H9 (cell line): ENCODE results near the gene CFH. TPM values are rescaled to one million over a fixed set of nuclear protein-coding genes. Genes with fewer than 3 reads are reported as not detected.

Experiments
- DNase-seq: peaks from one replicate; pipeline ENCODE4 v3.0.0-alpha.2; 2017
- H2AFZ ChIP-seq: one replicate; pipeline ENCODE4 v1.6.1; 2013; ENCODE audit warnings: mild to moderate bottlenecking, low read length, control low read depth, moderate library complexity
- H2AK5ac ChIP-seq: 2 replicates; pipeline ENCODE4 v1.6.1; 2013; ENCODE audit warnings: low read length, control low read depth, mixed read lengths; ENCODE audit not compliant: insufficient read length
- H2BK120ac ChIP-seq: one replicate; pipeline ENCODE4 v1.6.1; 2013; ENCODE audit warnings: low read depth, mild to moderate bottlenecking, low read length, control low read depth, inconsistent platforms; ENCODE audit not compliant: poor library complexity, severe bottlenecking
- H2BK12ac ChIP-seq: 2 replicates; pipeline ENCODE4 v1.6.1; 2013; ENCODE audit warnings: low read length, control low read depth, mixed read lengths, low read depth; ENCODE audit not compliant: insufficient read length
- H2BK15ac ChIP-seq: 2 replicates; pipeline ENCODE4 v1.6.1; 2013; ENCODE audit warnings: low read depth, low read length, control low read depth
- H2BK20ac ChIP-seq: one replicate; pipeline ENCODE4 v1.6.1; 2013; ENCODE audit warnings: low read depth, mild to moderate bottlenecking, low read length, control low read depth, inconsistent platforms; ENCODE audit not compliant: poor library complexity, severe bottlenecking
- H2BK5ac ChIP-seq: 2 replicates; pipeline ENCODE4 v1.6.1; 2013; ENCODE audit warnings: low read length, control low read depth, mixed read lengths; ENCODE audit not compliant: insufficient read length
- H3K14ac ChIP-seq: 2 replicates; pipeline ENCODE4 v1.6.1; 2013; ENCODE audit warnings: low read length, control low read depth; ENCODE audit not compliant: insufficient read depth
- H3K18ac ChIP-seq: 2 replicates; pipeline ENCODE4 v1.6.1; 2013; ENCODE audit warnings: low read depth, mild to moderate bottlenecking, mixed read lengths, low read length, control low read depth; ENCODE audit not compliant: insufficient read length
- H3K23ac ChIP-seq: 2 replicates; pipeline ENCODE4 v1.6.1; 2013; ENCODE audit warnings: low read length, control low read depth, mixed read lengths, low read depth; ENCODE audit not compliant: insufficient read length
- H3K23me2 ChIP-seq: 2 replicates; pipeline ENCODE4 v1.6.1; 2013; ENCODE audit warnings: low read depth, mild to moderate bottlenecking, mixed read lengths, low read length, control low read depth; ENCODE audit not compliant: insufficient read length, poor library complexity, severe bottlenecking
- H3K27ac ChIP-seq: 2 replicates; pipeline ENCODE4 v1.5.1; 2013; ENCODE audit warnings: low read length, control low read depth, mixed read lengths, low read depth; ENCODE audit not compliant: insufficient read length
- H3K27me3 ChIP-seq: 2 replicates; pipeline ENCODE4 v1.6.1; 2013; ENCODE audit warnings: low read length, control low read depth, inconsistent platforms; ENCODE audit not compliant: insufficient read depth
- H3K4ac ChIP-seq: 2 replicates; pipeline ENCODE4 v1.6.1; 2013; ENCODE audit warnings: low read depth, mild to moderate bottlenecking, control low read depth, inconsistent platforms, low read length, moderate library complexity
- H3K4me1 ChIP-seq: 2 replicates; pipeline ENCODE4 v1.6.1; 2013; ENCODE audit warnings: low read length, control low read depth, inconsistent platforms; ENCODE audit not compliant: insufficient read depth
- H3K4me2 ChIP-seq: 2 replicates; pipeline ENCODE4 v1.6.1; 2013; ENCODE audit warnings: low read length, control low read depth, mixed read lengths; ENCODE audit not compliant: insufficient read length, insufficient read depth
- H3K56ac ChIP-seq: 2 replicates; pipeline ENCODE4 v1.6.1; 2013; ENCODE audit warnings: low read depth, mild to moderate bottlenecking, mixed read lengths, low read length, control low read depth; ENCODE audit not compliant: insufficient read length
- H3K79me1 ChIP-seq: 2 replicates; pipeline ENCODE4 v1.6.1; 2013; ENCODE audit warnings: low read depth, mild to moderate bottlenecking, moderate library complexity, low read length, control low read depth, inconsistent platforms; ENCODE audit not compliant: insufficient read depth, poor library complexity, severe bottlenecking
- H3K79me2 ChIP-seq: 2 replicates; pipeline ENCODE4 v1.6.1; 2013; ENCODE audit warnings: low read length, control low read depth, inconsistent platforms; ENCODE audit not compliant: insufficient read depth
- H3K9ac ChIP-seq: 2 replicates; pipeline ENCODE4 v1.6.1; 2013; ENCODE audit warnings: low read length, control low read depth, mixed read lengths; ENCODE audit not compliant: insufficient read length; ENCODE audit errors: extremely low read depth
- H3K9me3 ChIP-seq: one replicate; pipeline ENCODE4 v1.6.1; 2013; ENCODE audit warnings: low read depth, low read length, inconsistent platforms; ENCODE audit not compliant: control insufficient read depth
- H3T11ph ChIP-seq: one replicate; pipeline ENCODE4 v1.6.1; 2013; ENCODE audit warnings: mild to moderate bottlenecking, low read length, control low read depth, inconsistent platforms
- H4K20me1 ChIP-seq: one replicate; pipeline ENCODE4 v1.6.1; 2013; ENCODE audit not compliant: control insufficient read depth, insufficient read length, insufficient read depth
- H4K5ac ChIP-seq: 2 replicates; pipeline ENCODE4 v1.6.1; 2013; ENCODE audit warnings: low read depth, mild to moderate bottlenecking, mixed read lengths, low read length, control low read depth; ENCODE audit not compliant: insufficient read length
- H4K8ac ChIP-seq: replicated peaks from 2 replicates; pipeline ENCODE4 v1.6.1; 2013; ENCODE audit warnings: low read length, control low read depth, mixed read lengths, low read depth; ENCODE audit not compliant: insufficient read length
- H4K91ac ChIP-seq: 2 replicates; pipeline ENCODE4 v1.6.1; 2013; ENCODE audit warnings: low read depth, mild to moderate bottlenecking, moderate library complexity, mixed read lengths, low read length, control low read depth; ENCODE audit not compliant: insufficient read length
- H3K27ac Mint-ChIP-seq, 3 experiments: 2 replicates in 2 of 3; 3 replicates in 1 of 3; pipeline ENCODE4 v1.8.0; 2020 to 2021; ENCODE audit warnings: mixed read lengths in 3 of 3, mild to moderate bottlenecking in 1 of 3, moderate library complexity in 1 of 3
- H3K27me3 Mint-ChIP-seq: 2 replicates; pipeline ENCODE4 v1.8.0; 2021; ENCODE audit warnings: low read depth, mild to moderate bottlenecking, moderate library complexity, mixed read lengths
- H3K36me3 Mint-ChIP-seq, 3 experiments: 2 replicates in 2 of 3; 3 replicates in 1 of 3; pipeline ENCODE4 v1.8.0; 2020 to 2021; ENCODE audit warnings: low read depth in 3 of 3, mixed read lengths in 3 of 3; ENCODE audit not compliant: insufficient read depth in 1 of 3
- H3K4me1 Mint-ChIP-seq, 2 experiments: 2 replicates each; pipeline ENCODE4 v1.8.0; 2020; ENCODE audit warnings: mixed read lengths in 2 of 2
- H3K4me3 Mint-ChIP-seq, 2 experiments: 2 replicates in 1 of 2; 3 replicates in 1 of 2; pipeline ENCODE4 v1.8.0; 2020 to 2021; ENCODE audit warnings: mild to moderate bottlenecking in 2 of 2, mixed read lengths in 2 of 2, moderate library complexity in 1 of 2
- H3K9me3 Mint-ChIP-seq, 2 experiments: 2 replicates in 1 of 2; 3 replicates in 1 of 2; pipeline ENCODE4 v1.8.0; 2020; ENCODE audit warnings: mild to moderate bottlenecking in 2 of 2, mixed read lengths in 2 of 2, moderate library complexity in 1 of 2
- CTCF ChIP-seq: fragments of 200-600 bp; sonication (generic); conservative IDR thresholded peaks from 3 replicates; pipeline ENCODE4 v1.8.0; 2021; ENCODE audit warnings: antibody characterized with exemption, mild to moderate bottlenecking
- WGBS: extraction: QIAGEN DNeasy Blood & Tissue Kit; methylation state at CpG from one replicate; pipeline ENCODE4 v1.1.7; 2013; ENCODE audit warnings: missing lambda C conversion rate, low lambda C conversion rate, mixed read lengths; ENCODE audit not compliant: insufficient read length; ENCODE audit errors: extremely low coverage; 5-methylcytosine and 5-hydroxymethylcytosine counted together
- total RNA-seq: library from RNA; stranded (reverse); gene quantifications from 2 replicates; pipeline ENCODE4 v1.2.1, GENCODE V29; 2021

CFH gene
- total RNA-seq, 1 experiment from 2014 or later = not detected

- Histone ChIP-seq H2AK5ac (no peak overlapping the region), H3K9ac (no peak overlapping the region), H2BK5ac (no peak overlapping the region), H4K91ac (no peak overlapping the region), H3K14ac (no peak overlapping the region), H3K23ac (no peak overlapping the region), H2BK120ac (no peak overlapping the region), H3K4me2 (no peak overlapping the region), H3K27me3 (no peaks in the 10 kb centered on the region), H3K27ac (no peak overlapping the region), H2BK15ac (no peak overlapping the region), H3K4ac (no peak overlapping the region), H4K8ac (no peak overlapping the region), H2BK12ac (no peak overlapping the region), H3K79me1 (no peaks in the 10 kb centered on the region), H3T11ph (no peak overlapping the region), H4K20me1 (no peaks in the 10 kb centered on the region), H3K4me1 (no peaks in the 10 kb centered on the region), H4K5ac (no peak overlapping the region), H3K23me2 (no peaks in the 10 kb centered on the region), H3K9me3 (no peaks in the 10 kb centered on the region), H3K56ac (no peak overlapping the region), H2AFZ (no peak overlapping the region), H3K18ac (no peak overlapping the region), H2BK20ac (no peak overlapping the region), H3K79me2 (no peaks in the 10 kb centered on the region)
- Mint-ChIP-seq H3K4me3 (no peak overlapping the region), H3K36me3 (no peaks in the 10 kb centered on the region), H3K9me3 (no peaks in the 10 kb centered on the region), H3K27ac (no peak overlapping the region), H3K4me1 (no peaks in the 10 kb centered on the region), H3K27me3 (no peaks in the 10 kb centered on the region)
- WGBS = no CpG with 5 or more reads among the region's 2 CpGs
- no peak for TF ChIP-seq CTCF
- no peak for DNase-seq
These were observed 32.1 kb upstream of the CFH start for GRCh38 chr1:196619721-196620120.
